Stimulated activated CD4-positive, alpha-beta T cell treated with anti-CD3 and anti-CD28 coated beads, TNF-alpha, amount 100 ng/mL, for 4 hours (primary cell): ENCODE measurements around the gene ATL2.

ENCODE experiments used
- DNase-seq, 3 experiments: peaks; one replicate each; pipeline ENCODE4 v3.0.0-alpha.2; 2020; ENCODE audit warnings: low read depth in 3 of 3

The ATL2 gene

GRCh38 chr2:38248707-38249106 is 128.4 kb downstream of the ATL2 start:
- DNase-seq, result no peak

GRCh38 chr2:38248255-38248654 is 128.8 kb downstream of the ATL2 start:
- no peak for DNase-seq

GRCh38 chr2:38246105-38246504 is 131.0 kb downstream of the ATL2 start:
- no peak for DNase-seq

- DNase-seq, result no peak
These were observed 131.9 kb downstream of the ATL2 start for GRCh38 chr2:38245114-38245641.

GRCh38 chr2:38244301-38244700 is 132.8 kb downstream of the ATL2 start:
- DNase-seq, result no peak
